CD14-positive monocyte (primary cell): Measurements from ENCODE around the gene CYB5D1. TPM values are rescaled to one million over a fixed set of nuclear protein-coding genes. Genes with fewer than 3 reads are reported as not detected.
A peak's percentile ranks its signal among the peaks of the same experiment; 100 is the strongest.

Experiments used
- DNase-seq, 3 donors: peaks; one replicate each; pipeline ENCODE4 v3.0.0-alpha.2; 2011 to 2022
- H2AFZ ChIP-seq: 2 replicates; pipeline ENCODE4 v1.6.0; 2012; ENCODE audit warnings: mild to moderate bottlenecking, low read depth, low read length, inconsistent platforms; ENCODE audit not compliant: insufficient read depth, poor library complexity, severe bottlenecking
- H3K27ac ChIP-seq, 2 donors: 1 replicate in 1 of 2; 2 replicates in 1 of 2; pipeline ENCODE4 v1.5.1; 2012 to 2013; ENCODE audit warnings: low read length in 2 of 2, control low read depth in 1 of 2, inconsistent platforms in 1 of 2, low read depth in 1 of 2, mild to moderate bottlenecking in 1 of 2
- H3K27me3 ChIP-seq, 2 donors: one replicate each; pipeline versions ENCODE4 v1.6.0 to v1.6.1; 2011 to 2013; ENCODE audit warnings: low read length in 2 of 2; ENCODE audit not compliant: control insufficient read depth in 2 of 2, insufficient read depth in 2 of 2
- H3K36me3 ChIP-seq, 2 donors: replicated peaks in 1 of 2; 1 replicate in 1 of 2; 2 replicates in 1 of 2; pipeline versions ENCODE4 v1.5.1 to v1.6.1; 2012 to 2013; ENCODE audit warnings: low read length in 2 of 2, control low read depth in 1 of 2, inconsistent platforms in 1 of 2, mild to moderate bottlenecking in 1 of 2; ENCODE audit not compliant: insufficient read depth in 2 of 2, control insufficient read depth in 1 of 2
- H3K4me1 ChIP-seq, 2 donors: 1 replicate in 1 of 2; 2 replicates in 1 of 2; pipeline versions ENCODE4 v1.5.1 to v1.6.1; 2012 to 2013; ENCODE audit warnings: low read length in 2 of 2, control low read depth in 1 of 2, inconsistent platforms in 1 of 2, mild to moderate bottlenecking in 1 of 2, moderate library complexity in 1 of 2; ENCODE audit not compliant: insufficient read depth in 2 of 2, control insufficient read depth in 1 of 2
- H3K4me2 ChIP-seq: replicated peaks from 2 replicates; pipeline ENCODE3; 2012; ENCODE audit warnings: low read length, moderate library complexity, mild to moderate bottlenecking; ENCODE audit not compliant: poor library complexity, severe bottlenecking; ENCODE audit errors: extremely low read depth
- H3K4me3 ChIP-seq, 3 experiments: fragments of 200-600 bp in 1 of 3; sonication (generic) in 1 of 3; replicated peaks in 1 of 3; 1 replicate in 2 of 3; 2 replicates in 1 of 3; pipeline ENCODE4 v1.5.1; 2011 to 2013; ENCODE audit warnings: low read length in 3 of 3, mild to moderate bottlenecking in 3 of 3, control low read depth in 2 of 3, low read depth in 2 of 3, inconsistent platforms in 1 of 3, moderate library complexity in 1 of 3
- H3K79me2 ChIP-seq: 2 replicates; pipeline ENCODE4 v1.6.0; 2012; ENCODE audit warnings: mild to moderate bottlenecking, control low read depth, inconsistent platforms, low read length, moderate library complexity; ENCODE audit not compliant: insufficient read depth
- H3K9ac ChIP-seq: 2 replicates; pipeline ENCODE4 v1.6.0; 2017; ENCODE audit warnings: low read length, mild to moderate bottlenecking; ENCODE audit not compliant: insufficient read depth, poor library complexity, severe bottlenecking
- H3K9me3 ChIP-seq, 2 donors: replicated peaks in 1 of 2; 1 replicate in 1 of 2; 2 replicates in 1 of 2; pipeline versions ENCODE4 v1.5.1 to v1.6.1; 2012 to 2013; ENCODE audit warnings: low read length in 2 of 2, control low read depth in 1 of 2; ENCODE audit not compliant: control insufficient read depth in 1 of 2, insufficient read depth in 1 of 2
- H4K20me1 ChIP-seq: 2 replicates; pipeline ENCODE4 v1.6.0; 2012; ENCODE audit warnings: mild to moderate bottlenecking, low read length, control low read depth, moderate library complexity; ENCODE audit not compliant: insufficient read depth
- H3K27ac Mint-ChIP-seq, 7 donors: one replicate each; pipeline ENCODE4 v1.8.0; 2020; ENCODE audit warnings: mild to moderate bottlenecking in 7 of 7, mixed read lengths in 7 of 7, moderate library complexity in 6 of 7, inconsistent platforms in 2 of 7
- H3K27me3 Mint-ChIP-seq, 3 donors: one replicate each; pipeline ENCODE4 v1.8.0; 2021 to 2022; ENCODE audit warnings: low read depth in 3 of 3, mild to moderate bottlenecking in 3 of 3, mixed read lengths in 3 of 3, moderate library complexity in 3 of 3, inconsistent platforms in 1 of 3
- H3K36me3 Mint-ChIP-seq, 2 donors: one replicate each; pipeline ENCODE4 v1.8.0; 2020; ENCODE audit warnings: mixed read lengths in 2 of 2, inconsistent platforms in 1 of 2, mild to moderate bottlenecking in 1 of 2
- H3K4me1 Mint-ChIP-seq: one replicate; pipeline ENCODE4 v1.8.0; 2020; ENCODE audit warnings: mild to moderate bottlenecking, mixed read lengths
- H3K4me3 Mint-ChIP-seq, 2 donors: one replicate each; pipeline ENCODE4 v1.8.0; 2020; ENCODE audit warnings: mild to moderate bottlenecking in 2 of 2, mixed read lengths in 2 of 2, moderate library complexity in 1 of 2
- H3K9me3 Mint-ChIP-seq, 7 donors: one replicate each; pipeline ENCODE4 v1.8.0; 2020 to 2022; ENCODE audit warnings: mixed read lengths in 7 of 7, mild to moderate bottlenecking in 6 of 7, moderate library complexity in 6 of 7, inconsistent platforms in 2 of 7
- WGBS: methylation state at CpG from one replicate; pipeline ENCODE4 v1.1.5; 2013; ENCODE audit warnings: missing lambda C conversion rate; ENCODE audit not compliant: insufficient coverage; 5-methylcytosine and 5-hydroxymethylcytosine counted together
- intact Hi-C, 2 donors: fragments of 100-400 bp; cut with micrococcal nuclease; formaldehyde crosslinking; loops; one replicate each; pipeline versions ENCODE4 v1.15.0 to v1.15.1; 2023
- polyA plus RNA-seq, 3 donors: library from polyadenylated mRNA; depleted of rRNA in 1 of 3; unstranded in 2 of 3; stranded (reverse) in 1 of 3; fragments of 300-500 nt in 2 of 3; fragments of >200 nt in 1 of 3; fragmentation: Illumina TruSeq in 2 of 3; gene quantifications; 1 replicate in 2 of 3; 2 replicates in 1 of 3; pipeline ENCODE4 v1.2.3, GENCODE V29; 2012 to 2021
- TF ChIP-seq, protein P1 (sequence below): fragments of 200-600 bp; IDR thresholded peaks from one replicate; pipeline ENCODE4 v1.8.0; 2022; ENCODE audit warnings: antibody characterized with exemption, mild to moderate bottlenecking

CYB5D1 gene
- polyA plus RNA-seq, 3 donors = 0.50 to 4.8 (median 0.98) TPM

DNA sequence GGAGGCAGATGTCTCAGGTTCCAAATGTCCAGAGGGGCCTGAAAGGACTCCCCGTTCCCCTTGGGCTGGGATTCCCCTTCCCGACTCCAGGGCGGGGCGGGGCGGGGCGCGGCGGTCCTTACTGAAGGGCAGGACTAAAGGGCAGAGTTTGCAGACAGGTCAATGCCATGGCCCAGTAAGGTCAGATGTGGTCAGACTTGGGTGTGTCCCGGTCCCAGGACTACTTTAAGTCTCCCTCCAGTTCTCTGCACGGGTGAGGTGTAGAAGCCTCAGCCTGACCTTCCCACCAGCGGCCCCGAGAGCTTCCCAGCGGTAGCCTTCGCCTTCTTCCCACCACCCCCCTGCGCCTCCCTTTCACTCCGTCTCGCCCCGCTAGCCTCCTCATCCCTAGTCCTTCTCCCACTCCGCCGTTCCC is 23.3 kb upstream of the CYB5D1 start:
- H4K20me1 ChIP-seq = peaks cover 4% of the 10 kb centered on the region
- H3K9ac ChIP-seq = peak overlapping the region; percentile 91
- intact Hi-C loops = loop anchor here (1.0 to 10.0 kb wide), 4 partner anchors 10 to 320 kb away; partner anchors contain the start of genes NAA38 (in 1 of the 2) and PER1 (in 1 of the 2)
- peaks cover 4 to 5% of the 10 kb centered on the region in 2 donors for H3K36me3 Mint-ChIP-seq
- peak overlapping the region; percentile 97 to 100 (median 98) for H3K27ac Mint-ChIP-seq
- peaks cover 41% of the 10 kb centered on the region for H3K4me1 Mint-ChIP-seq
- TF ChIP-seq, protein P1, sequence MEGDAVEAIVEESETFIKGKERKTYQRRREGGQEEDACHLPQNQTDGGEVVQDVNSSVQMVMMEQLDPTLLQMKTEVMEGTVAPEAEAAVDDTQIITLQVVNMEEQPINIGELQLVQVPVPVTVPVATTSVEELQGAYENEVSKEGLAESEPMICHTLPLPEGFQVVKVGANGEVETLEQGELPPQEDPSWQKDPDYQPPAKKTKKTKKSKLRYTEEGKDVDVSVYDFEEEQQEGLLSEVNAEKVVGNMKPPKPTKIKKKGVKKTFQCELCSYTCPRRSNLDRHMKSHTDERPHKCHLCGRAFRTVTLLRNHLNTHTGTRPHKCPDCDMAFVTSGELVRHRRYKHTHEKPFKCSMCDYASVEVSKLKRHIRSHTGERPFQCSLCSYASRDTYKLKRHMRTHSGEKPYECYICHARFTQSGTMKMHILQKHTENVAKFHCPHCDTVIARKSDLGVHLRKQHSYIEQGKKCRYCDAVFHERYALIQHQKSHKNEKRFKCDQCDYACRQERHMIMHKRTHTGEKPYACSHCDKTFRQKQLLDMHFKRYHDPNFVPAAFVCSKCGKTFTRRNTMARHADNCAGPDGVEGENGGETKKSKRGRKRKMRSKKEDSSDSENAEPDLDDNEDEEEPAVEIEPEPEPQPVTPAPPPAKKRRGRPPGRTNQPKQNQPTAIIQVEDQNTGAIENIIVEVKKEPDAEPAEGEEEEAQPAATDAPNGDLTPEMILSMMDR = no peak
- peaks cover 49 to 57% of the 10 kb centered on the region in 2 donors for H3K4me1 ChIP-seq
- under 1% methylated on average over 15 of the region's 20 CpGs for WGBS
- H3K4me3 Mint-ChIP-seq = peak overlapping the region; percentile 91 to 92
- peak overlapping the region; percentile 95 for H3K4me2 ChIP-seq
- peaks cover 24% of the 10 kb centered on the region for H3K79me2 ChIP-seq
- no peaks in the 10 kb centered on the region for H3K27me3 ChIP-seq
- peaks cover 11 to 12% (median 12%) of the 10 kb centered on the region in 3 donors for H3K27me3 Mint-ChIP-seq
- no peak overlapping the region for H2AFZ ChIP-seq
- peak overlapping the region; percentile 40 to 92 (median 72) for H3K4me3 ChIP-seq
- peak; percentile 86 to 89 (median 89) for DNase-seq
- no peaks in the 10 kb centered on the region for H3K9me3 ChIP-seq
- H3K27ac ChIP-seq = peak overlapping the region; percentile 93 to 98
- peaks cover 0 to 2% (median 0%) of the 10 kb centered on the region in 7 donors for H3K9me3 Mint-ChIP-seq
- no peaks in the 10 kb centered on the region for H3K36me3 ChIP-seq

DNA sequence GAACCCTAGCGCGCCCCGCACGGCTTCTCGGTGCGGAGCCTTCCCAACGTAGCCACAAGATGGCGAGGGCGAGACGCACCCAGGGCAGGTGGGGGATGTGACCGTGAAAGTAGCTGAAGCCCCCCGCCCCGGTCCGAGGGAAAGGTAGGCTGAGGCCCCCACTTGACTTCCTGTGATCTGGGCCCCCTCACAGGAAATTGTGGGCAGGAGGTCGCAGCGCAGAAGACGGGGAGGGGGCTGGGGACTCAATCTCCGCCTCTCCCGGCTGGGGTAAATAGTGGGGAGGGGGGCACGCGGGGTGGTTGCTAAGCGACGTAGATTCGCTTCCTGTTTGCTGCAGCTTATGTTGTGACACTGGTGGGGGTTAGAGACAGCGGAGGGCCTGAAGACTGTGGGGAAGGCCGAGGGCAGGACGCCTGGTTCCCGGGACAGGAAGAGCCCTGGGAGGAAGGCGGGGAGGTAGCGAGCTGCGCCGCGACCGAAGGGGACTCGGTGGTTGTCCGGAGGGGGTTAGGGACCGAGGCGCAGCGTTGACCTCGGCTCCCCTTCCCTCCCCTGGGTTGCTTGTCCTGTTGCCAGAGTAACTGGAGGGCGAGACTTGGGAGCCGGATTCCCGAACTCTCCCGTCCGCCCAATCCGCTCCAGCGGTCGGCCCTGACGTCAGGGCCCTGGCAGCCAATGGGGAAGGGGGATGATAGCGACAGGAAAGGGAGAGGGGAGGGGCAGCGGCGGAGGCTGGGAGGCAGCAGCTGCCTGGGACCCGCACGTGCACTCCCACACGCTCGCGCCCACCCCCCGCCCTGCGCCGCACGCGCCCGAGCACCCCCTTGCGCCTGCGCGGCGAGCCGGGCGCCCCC is 22.6 kb upstream of the CYB5D1 start:
- Histone ChIP-seq H3K4me1 (peaks cover 55 to 64% of the 10 kb centered on the region in 2 donors), H4K20me1 (peaks cover 4% of the 10 kb centered on the region), H2AFZ (no peak overlapping the region), H3K4me2 (peak overlapping the region; percentile 95), H3K9ac (peak overlapping the region; percentile 91), H3K36me3 (no peaks in the 10 kb centered on the region), H3K4me3 (peak overlapping the region; percentile 71 to 92 (median 72)), H3K27ac (peak overlapping the region; percentile 93 to 98), H3K79me2 (peaks cover 30% of the 10 kb centered on the region), H3K27me3 (no peaks in the 10 kb centered on the region), H3K9me3 (no peaks in the 10 kb centered on the region)
- DNase-seq = peak; percentile 94 to 98 (median 97)
- WGBS = 0% methylated on average over 41 of the region's 69 CpGs
- TF ChIP-seq, protein P1 = peak; percentile 84
- intact Hi-C loops = loop anchor here (1.0 to 10.0 kb wide), 4 partner anchors 9 to 320 kb away; partner anchors contain the start of genes NAA38 (in 1 of the 2) and PER1 (in 1 of the 2)
- H3K9me3 Mint-ChIP-seq = peaks cover 0 to 2% (median 0%) of the 10 kb centered on the region in 7 donors
- peak overlapping the region; percentile 92 to 94 for H3K4me3 Mint-ChIP-seq
- peaks cover 48% of the 10 kb centered on the region for H3K4me1 Mint-ChIP-seq
- peaks cover 11 to 12% (median 12%) of the 10 kb centered on the region in 3 donors for H3K27me3 Mint-ChIP-seq
- peaks cover 7 to 11% of the 10 kb centered on the region in 2 donors for H3K36me3 Mint-ChIP-seq
- peak overlapping the region; percentile 97 to 100 (median 98) for H3K27ac Mint-ChIP-seq
